Loucy (cell line): Measurements from ENCODE around the gene CRYL1.

Source experiments
- CTCF ChIP-seq: fragments of 200-600 bp; sonication (generic); conservative IDR thresholded peaks from 2 replicates; pipeline ENCODE4 v1.5.1; 2014; ENCODE audit warnings: mild to moderate bottlenecking, antibody characterized with exemption, low read length
- EZH2phosphoT487 ChIP-seq: fragments of 200-600 bp; IDR thresholded peaks from 2 replicates; pipeline ENCODE4 v1.6.1; 2018; ENCODE audit warnings: antibody characterized with exemption, mild to moderate bottlenecking, moderate library complexity, borderline replicate concordance

GRCh38 chr13:20457670-20458069 is 68.0 kb downstream of the CRYL1 start:
- no peak for TF ChIP-seq CTCF
- no peak for TF ChIP-seq EZH2phosphoT487
